HG03457 (cell line): ENCODE measurements around the gene PHKB.

Source experiments
- ATAC-seq: cut with Tn5 transposase; IDR thresholded peaks from one replicate; pipeline ENCODE4 v1.9.1; 2021; ENCODE audit warnings: moderate number of reproducible peaks; ENCODE audit not compliant: unreplicated experiment

Gene PHKB

DNA sequence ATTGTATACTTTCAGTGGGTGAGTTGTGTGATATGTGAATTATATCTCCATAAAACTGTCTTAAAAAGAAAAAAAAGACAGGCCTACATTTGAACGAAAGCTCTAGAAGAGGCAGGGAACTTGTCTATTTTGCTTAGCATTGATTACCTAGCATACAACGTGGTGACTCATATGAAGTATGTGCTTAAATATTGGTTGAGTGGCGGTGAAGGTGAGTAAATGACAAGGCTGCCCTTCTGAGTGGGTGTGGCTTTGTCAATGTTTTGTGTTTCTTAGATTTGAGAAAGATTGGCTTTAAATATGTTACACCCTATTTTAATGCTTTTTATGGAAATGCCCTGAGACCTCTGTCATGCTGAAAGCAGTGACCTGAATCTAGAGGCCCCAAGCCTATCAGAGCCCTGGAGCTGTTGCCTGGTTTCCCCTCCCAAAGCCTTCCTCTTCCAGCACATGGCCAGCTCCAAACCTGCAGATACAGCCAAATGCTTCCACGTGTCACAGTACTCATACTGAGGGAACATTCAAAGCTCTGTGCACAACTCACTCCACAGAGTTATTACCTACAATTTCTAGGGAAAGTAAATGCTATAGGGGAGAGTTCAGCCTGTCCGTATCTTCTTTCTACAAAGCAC is 260.0 kb downstream of the PHKB start:
- no peak for ATAC-seq

DNA sequence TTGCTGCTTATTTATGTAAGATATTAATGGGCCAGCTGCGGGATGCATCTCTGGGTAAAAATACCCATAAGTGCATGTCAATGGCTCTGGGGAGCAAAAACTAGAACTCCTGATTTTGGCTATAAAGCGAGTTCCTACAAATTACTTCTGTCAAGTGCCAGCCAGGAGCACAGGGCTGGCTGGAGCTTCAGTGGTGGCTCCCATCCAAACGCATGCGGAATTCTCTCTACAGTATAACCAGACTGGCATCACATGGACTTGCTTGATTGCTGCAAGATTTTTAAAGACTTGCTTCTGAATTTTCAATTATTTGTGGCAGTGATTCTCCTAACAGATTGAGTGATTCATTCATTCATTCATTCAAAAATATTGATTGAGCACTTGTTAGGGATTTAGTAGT is 260.9 kb downstream of the PHKB start:
- ATAC-seq: no peak

DNA sequence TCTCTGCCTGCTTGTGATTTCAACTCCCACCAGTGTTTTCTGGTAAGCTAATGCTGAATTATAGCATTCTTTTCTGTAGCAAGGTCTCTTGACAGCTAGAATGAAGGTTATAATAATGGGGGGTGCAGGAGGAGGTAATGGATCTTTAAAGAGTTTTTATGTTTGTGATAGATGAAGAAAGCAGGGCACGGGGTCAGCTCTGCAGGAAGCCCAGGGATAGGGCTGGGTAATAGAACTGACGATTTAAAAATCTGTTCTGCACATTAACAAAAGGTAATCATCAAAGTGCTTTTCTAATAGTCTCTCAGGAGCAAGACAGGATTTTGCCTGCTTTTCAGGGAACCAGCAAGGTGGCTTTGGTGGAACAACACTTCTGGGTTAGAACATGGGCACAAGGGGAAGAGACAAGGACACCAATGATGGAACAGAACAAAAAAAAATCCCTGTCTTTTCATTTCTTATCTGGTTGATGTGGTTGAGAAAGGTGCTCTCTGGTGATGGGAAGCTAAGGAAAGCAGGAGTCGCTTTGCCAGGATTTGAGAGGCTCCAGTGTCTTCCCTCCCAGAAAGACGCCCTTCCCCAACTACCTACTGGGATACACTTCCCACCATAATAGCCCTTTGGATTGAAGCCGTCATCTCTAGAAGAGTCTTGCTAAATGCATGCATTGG is 263.1 kb downstream of the PHKB start:
- ATAC-seq: no peak

DNA sequence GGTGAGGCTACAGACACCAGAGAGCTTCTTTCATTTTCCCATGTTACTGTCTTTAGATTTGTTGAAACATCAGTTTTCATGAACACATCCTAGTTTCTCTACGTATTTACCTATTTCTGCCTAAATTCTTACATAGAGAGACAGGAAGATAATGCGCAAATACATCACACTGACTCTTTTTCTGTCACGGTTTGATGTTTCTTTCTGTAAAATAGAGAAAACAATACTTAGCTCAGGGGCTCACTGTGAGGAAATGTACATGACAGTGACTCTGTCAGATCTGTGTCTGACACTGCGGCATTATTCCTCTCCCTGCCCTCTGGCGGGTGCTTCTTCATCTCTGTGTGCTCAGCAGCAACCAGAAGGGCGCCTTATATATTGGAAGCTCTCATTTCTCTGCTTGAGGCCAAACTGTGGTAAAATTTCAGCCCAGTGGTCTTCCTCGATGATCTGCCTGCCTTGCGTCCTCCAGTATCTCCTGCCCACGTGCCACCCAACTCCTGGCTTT is 264.1 kb downstream of the PHKB start:
- ATAC-seq: no peak

DNA sequence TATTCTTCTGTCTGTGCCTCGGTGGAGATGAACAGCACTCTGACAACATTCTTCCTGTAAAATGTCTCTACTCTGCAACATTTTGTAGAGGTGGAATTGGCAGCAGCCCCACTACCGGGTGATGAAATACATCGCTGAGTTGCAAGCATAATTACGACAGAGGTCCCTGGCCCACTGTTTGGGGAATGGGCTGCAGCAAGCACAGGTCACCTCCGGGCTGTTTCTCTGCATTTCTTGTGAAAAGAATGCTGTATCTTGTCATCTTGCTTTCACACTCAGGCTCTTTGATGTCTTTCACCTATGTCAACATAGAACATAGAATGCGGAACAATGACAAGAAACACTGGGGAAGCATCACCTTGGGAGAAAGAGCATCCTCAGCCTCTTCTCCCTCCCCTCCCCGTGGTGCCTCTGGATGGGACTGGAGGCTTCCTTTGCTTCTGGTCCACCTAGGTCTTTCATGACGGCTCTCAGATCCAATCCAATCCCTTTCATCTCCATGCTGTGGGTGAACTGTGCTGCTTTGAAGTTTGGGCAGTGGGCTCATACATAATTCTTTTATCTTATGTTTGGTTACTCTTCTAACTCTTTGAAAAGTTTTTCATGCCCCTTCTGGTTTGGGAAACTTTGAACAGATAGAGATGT is 265.0 kb downstream of the PHKB start:
- ATAC-seq: no peak

DNA sequence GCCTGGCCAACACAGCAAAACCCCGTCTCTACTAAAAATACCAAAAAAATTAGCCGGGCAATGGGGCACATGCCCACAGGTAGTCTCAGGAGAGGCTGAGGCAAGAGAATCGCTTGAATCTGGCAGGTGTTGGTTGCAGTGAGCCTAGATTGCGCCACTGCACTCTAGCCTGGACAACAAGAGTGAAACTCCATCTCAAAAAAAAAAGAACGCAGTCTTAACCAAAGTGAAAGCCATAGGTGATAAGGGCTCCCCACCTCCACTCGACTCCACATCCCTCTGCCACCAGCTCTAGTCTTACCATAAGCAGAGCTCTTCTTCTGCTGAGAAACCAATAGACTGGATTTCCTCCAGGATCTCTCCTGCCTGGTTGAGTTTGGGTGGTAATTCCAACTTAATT is 266.0 kb downstream of the PHKB start:
- ATAC-seq: no peak

DNA sequence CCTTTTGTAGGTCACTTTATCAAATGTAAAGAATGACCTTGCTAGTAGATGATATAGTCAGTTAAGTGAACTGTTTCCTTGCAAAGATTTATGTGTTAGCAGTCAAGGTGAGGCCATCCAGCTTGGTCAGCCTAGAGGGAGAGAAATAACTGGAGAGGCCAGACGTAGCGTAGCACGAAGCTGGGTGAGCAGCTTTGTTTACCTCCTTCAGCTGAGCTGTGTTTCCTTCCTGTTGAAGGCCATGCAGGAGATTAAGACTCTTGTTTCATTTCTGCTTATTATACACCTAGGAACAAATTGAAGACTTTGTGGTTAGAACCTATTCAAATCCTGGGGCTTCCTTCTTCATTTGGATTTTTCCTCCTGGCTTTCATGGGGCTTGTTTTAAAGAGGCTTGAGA is 267.1 kb downstream of the PHKB start:
- no peak for ATAC-seq

DNA sequence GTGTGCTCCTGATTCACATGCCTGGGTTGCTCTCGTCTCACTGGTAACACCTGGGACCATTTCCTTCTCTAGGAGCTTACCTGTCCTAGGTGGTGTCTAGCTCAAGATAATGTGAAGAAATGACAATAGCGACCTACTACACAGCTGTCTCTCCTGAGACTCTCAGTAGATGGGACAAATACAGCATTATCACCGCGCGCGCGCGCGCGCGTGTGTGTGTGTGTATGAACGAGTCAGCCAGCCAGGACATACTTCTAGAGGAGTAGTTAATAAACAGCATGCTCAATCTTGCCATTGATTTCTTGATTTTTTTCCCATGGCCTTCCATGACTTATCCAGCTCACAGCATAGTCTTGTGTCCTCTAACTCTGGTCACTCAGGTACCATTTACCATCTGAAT is 268.6 kb downstream of the PHKB start:
- no peak for ATAC-seq

DNA sequence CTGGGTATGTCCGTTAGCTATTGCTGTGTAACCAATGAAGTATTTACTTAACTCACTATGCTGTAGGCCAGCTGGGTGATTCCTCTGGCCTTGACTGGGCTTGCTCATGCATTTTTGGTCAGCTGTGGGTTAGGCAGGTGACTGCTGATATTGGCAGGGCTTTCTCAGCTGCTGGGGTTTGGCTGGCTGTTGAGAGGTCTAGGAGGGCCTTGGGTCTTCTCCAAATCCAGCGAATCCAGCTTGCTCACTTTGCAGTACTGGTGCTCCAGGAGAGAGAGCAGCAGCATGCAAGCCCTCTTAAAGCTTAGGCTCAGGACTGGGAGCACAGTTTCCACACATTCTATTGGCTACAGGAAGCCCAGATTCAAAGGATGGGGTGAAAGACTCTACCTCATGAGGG is 270.1 kb downstream of the PHKB start:
- ATAC-seq: no peak

DNA sequence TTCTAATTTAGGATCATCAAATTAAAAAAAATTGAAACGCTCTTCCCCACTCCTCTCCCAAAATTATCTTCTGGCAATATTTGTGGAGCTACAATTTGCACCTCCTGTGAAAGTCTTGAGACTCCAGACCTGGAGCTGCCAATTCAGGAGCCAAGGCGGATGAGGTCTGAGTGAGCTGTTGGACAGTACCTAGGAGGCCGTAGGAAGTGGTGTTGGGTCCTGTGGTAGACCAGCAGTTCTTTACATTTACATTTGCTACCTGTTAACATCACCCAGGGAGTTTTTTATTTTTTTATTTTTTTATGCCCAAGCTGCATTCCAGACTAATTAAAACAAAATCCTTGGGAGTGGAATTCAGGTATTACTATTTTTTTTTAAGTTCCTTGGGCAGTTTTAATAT is 271.0 kb downstream of the PHKB start:
- no peak for ATAC-seq

DNA sequence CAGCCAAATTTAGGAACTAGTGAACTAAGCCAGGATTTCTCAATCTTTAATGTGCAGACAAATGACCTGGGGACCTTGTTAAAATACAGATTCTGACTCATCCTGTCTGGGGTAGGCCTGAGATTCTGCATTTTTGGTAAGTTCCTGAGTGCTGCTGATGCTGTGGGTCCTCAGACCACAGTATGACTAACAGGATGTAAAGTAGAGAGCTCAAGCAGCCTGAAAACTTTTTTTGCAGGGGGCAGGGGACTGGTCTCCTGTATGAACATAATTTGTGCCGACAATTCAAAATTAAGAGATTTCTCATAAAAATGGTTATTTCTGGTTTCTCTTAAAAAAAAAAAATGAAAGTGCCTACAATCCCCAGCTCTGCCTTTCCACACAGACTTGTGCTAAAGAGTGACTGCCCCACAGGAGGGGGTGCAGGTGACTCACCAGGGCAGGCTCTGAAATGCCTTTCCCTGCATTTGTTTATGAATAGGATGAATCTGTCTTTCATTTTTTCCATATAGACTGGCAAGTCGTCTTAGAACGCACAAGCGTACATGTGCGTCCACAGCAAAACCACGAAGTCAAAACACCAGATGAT is 271.5 kb downstream of the PHKB start:
- ATAC-seq: no peak

DNA sequence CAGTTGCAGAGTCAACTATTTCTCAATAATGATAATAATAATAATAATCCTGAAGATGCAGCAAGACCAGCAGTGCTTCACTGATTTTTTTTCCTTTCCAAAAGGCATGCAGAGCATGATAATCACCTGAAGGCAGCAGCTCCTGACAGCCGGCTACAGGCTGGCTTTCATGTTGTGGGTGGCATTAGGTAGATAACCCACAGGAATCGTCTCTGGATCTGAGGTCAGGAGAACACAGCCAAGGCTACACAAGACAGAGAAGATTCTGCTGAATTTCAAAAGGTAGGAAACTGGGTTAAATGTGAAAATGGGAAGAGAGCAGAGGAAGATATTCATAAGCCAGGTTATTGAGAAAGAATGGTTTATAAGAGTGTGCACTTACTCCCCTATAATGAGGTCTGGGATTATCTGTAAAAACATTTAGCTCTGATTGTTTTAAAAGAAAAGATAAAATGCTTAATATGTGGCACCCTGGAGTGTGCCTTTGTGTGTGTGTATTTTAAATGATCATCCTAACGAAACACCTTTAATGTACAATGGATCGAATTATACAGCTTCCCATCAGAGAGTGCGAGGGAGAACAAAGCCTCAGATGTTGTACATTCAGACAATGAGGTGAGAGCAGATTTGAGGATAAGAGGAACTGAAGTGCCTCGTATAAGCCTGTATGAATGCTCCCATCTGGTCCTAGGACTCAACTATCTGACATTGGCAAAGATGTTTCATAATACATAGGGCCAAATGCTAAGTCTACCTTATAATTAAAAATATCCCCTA is 273.1 kb downstream of the PHKB start:
- ATAC-seq: no peak

DNA sequence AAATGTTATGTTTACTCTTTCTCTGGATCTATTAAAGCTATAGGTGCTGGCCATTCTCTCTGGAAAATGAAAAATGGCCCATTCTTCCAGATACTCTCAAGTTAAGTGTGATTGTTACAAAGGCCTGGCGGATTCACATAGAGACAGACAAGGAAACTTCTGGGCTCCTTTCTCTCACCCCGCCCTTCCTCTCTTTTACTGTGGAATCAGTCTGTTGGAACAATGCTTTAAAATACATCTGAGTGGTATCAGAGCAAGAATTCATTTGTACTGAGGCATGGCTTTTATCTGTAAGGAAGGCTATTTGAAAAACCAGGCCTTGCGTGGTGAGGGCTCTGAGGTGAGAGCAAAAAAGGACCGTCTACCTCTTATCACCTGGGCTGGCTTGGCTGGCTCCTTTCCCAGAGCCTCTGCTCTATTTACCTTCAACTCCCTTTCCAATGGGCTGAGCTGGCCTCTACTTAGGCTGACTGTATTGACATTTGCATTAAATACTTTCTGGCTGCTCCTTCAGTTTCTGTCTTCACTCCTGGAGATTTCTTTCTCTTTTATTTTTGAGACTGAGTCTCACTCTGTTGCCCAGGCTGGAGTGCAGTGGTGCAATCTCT is 274.0 kb downstream of the PHKB start:
- no peak for ATAC-seq

DNA sequence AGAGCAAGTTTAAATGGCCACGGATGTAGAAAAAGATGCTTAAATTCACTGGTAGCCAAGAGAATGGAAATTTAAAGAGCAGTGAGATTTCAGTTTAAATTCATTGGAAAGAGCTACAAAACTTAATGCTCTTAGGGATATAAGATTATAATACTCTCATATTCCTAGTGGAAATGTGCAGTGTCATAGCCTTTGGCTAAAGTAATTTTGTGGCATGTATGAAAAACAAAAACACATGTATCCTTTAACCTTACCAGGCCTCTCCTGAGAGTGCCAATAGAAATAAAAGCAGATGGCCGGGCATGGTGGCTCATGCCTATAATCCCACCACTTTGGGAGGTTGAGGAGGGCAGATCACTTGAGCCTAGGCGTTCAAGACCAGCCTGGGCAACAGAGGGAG is 289.2 kb downstream of the PHKB start:
- no peak for ATAC-seq
